Ishikawa (cell line): ENCODE results near the gene PLCL2.

Experiments used
- CEBPB ChIP-seq: IDR thresholded peaks from 2 replicates; pipeline ENCODE4 v1.6.1; 2012
- CREB1 ChIP-seq: IDR thresholded peaks from 2 replicates; pipeline ENCODE4 v1.6.1; 2012; ENCODE audit warnings: low read depth
- EGR1 ChIP-seq: IDR thresholded peaks from 2 replicates; pipeline ENCODE4 v1.6.1; 2012
- EP300 ChIP-seq: IDR thresholded peaks from 2 replicates; pipeline ENCODE4 v1.6.1; 2012; ENCODE audit warnings: borderline replicate concordance
- FOXM1 ChIP-seq: IDR thresholded peaks from 2 replicates; pipeline ENCODE4 v1.6.1; 2012; ENCODE audit warnings: low read depth, borderline replicate concordance
- MAX ChIP-seq: IDR thresholded peaks from 2 replicates; pipeline ENCODE4 v1.6.1; 2012
- NFIC ChIP-seq: IDR thresholded peaks from 2 replicates; pipeline ENCODE4 v1.6.1; 2012
- RAD21 ChIP-seq: IDR thresholded peaks from 2 replicates; pipeline ENCODE4 v1.6.1; 2012; ENCODE audit warnings: low read depth
- REST ChIP-seq: IDR thresholded peaks from 2 replicates; pipeline ENCODE4 v1.6.1; 2012; ENCODE audit warnings: low read depth, mild to moderate bottlenecking
- TAF1 ChIP-seq: IDR thresholded peaks from 2 replicates; pipeline ENCODE4 v1.6.1; 2012; ENCODE audit warnings: low read depth, mild to moderate bottlenecking
- TCF12 ChIP-seq: IDR thresholded peaks from 2 replicates; pipeline ENCODE4 v1.6.1; 2012; ENCODE audit warnings: low read depth
- TEAD4 ChIP-seq: IDR thresholded peaks from 2 replicates; pipeline ENCODE4 v1.6.1; 2012
- USF1 ChIP-seq: IDR thresholded peaks from 2 replicates; pipeline ENCODE4 v1.6.1; 2012
- YY1 ChIP-seq: IDR thresholded peaks from 2 replicates; pipeline ENCODE4 v1.6.1; 2012; ENCODE audit warnings: low read depth
- ZBTB7A ChIP-seq: IDR thresholded peaks from 2 replicates; pipeline ENCODE4 v1.6.1; 2012; ENCODE audit warnings: low read depth

The PLCL2 gene

GRCh38 chr3:16936676-16937230 is 52.0 kb downstream of the PLCL2 start:
- TF ChIP-seq NFIC: no peak
- no peak for TF ChIP-seq REST
- TF ChIP-seq USF1: no peak
- no peak for TF ChIP-seq TCF12
- TF ChIP-seq RAD21: no peak
- no peak for TF ChIP-seq YY1
- no peak for TF ChIP-seq TAF1
- TF ChIP-seq TEAD4: no peak
- no peak for TF ChIP-seq CEBPB
- TF ChIP-seq EP300: no peak
- no peak for TF ChIP-seq ZBTB7A
- TF ChIP-seq MAX: no peak
- TF ChIP-seq CREB1: no peak
- TF ChIP-seq EGR1: no peak
- TF ChIP-seq FOXM1: no peak

- TF ChIP-seq TAF1 (no peak), FOXM1 (no peak), YY1 (no peak), NFIC (no peak; the same call in 1 of the 2 replicates), TCF12 (0 out of 2 replicates have a peak, but pooled peaks have one; percentile 21), TEAD4 (peak; percentile 31; the same call in 1 of the 2 replicates), RAD21 (no peak)
These were observed 52.6 kb downstream of the PLCL2 start for GRCh38 chr3:16937326-16937845.

- no peak for TF ChIP-seq USF1
- no peak for TF ChIP-seq TAF1
- TF ChIP-seq ZBTB7A: no peak
- no peak for TF ChIP-seq TEAD4
- TF ChIP-seq CREB1: no peak
- no peak for TF ChIP-seq YY1
- no peak for TF ChIP-seq CEBPB
- TF ChIP-seq EP300: no peak
- TF ChIP-seq REST: no peak
- no peak for TF ChIP-seq RAD21
- TF ChIP-seq MAX: no peak
- TF ChIP-seq EGR1: no peak
- TF ChIP-seq NFIC: no peak
- TF ChIP-seq FOXM1: no peak
These were observed 56.3 kb downstream of the PLCL2 start for GRCh38 chr3:16940769-16941700.

- no peak for TF ChIP-seq REST
- no peak for TF ChIP-seq TAF1
- no peak for TF ChIP-seq TCF12
- TF ChIP-seq FOXM1: no peak
- TF ChIP-seq ZBTB7A: no peak
- TF ChIP-seq RAD21: no peak
- TF ChIP-seq NFIC: no peak
- no peak for TF ChIP-seq CREB1
- TF ChIP-seq EGR1: no peak
- no peak for TF ChIP-seq YY1
- no peak for TF ChIP-seq CEBPB
- TF ChIP-seq MAX: no peak
- no peak for TF ChIP-seq TEAD4
- TF ChIP-seq USF1: no peak
- TF ChIP-seq EP300: no peak
These were observed 58.2 kb downstream of the PLCL2 start for GRCh38 chr3:16942955-16943354.
